ENCODE data around the gene FLT3LG. TPM values are rescaled to one million over a fixed set of nuclear protein-coding genes. Genes with fewer than 3 reads are reported as not detected.

The FLT3LG gene, protein sequence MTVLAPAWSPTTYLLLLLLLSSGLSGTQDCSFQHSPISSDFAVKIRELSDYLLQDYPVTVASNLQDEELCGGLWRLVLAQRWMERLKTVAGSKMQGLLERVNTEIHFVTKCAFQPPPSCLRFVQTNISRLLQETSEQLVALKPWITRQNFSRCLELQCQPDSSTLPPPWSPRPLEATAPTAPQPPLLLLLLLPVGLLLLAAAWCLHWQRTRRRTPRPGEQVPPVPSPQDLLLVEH
- polyA plus RNA-seq (2012; ENCODE audit: insufficient read depth, insufficient read length): 14.7 TPM

DNA sequence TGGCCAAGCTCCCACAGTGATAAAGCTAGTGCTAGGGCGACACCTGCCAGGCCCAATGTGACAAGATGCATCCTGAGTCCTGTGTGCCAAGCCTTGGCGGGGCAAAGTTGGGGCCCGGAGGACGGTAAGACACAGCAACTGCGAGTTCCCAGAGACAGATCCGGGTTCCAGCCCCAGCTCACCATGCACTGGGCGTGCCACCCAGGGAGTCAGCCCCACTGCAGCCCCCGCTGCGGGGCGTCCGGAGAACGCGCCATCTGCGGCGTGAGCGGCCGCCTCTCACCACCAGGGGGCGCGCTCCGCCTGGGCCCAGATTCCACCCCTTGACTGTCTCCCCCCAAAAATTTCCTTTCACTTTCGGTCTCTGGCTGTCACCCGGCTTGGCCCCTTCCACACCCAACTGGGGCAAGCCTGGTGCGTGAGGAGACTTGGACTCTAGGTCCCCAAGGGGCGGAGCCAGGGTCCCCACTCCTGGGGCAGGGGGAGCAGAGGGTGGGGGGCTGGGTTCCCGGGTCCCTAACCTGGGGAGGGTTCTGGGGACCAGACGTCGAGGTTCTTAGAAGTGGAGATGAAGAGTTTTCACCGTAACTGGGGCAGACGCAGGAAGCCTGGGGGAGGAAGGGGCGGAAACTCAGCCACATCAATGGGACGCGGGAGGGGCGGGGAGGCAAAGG, at the start of gene FLT3LG:
TSS of gene FLT3LG (plus strand) at position 348 of the 674 bp plus-strand sequence. CDS start 425 bp downstream, outside the sequence.
- H3K4me3 ChIP-seq (ENCODE audit: low read length): peak within 1 kb of the TSS; percentile 62
- DNase-seq (ENCODE audit: low read depth, low spot score): peak; percentile 87

DNA sequence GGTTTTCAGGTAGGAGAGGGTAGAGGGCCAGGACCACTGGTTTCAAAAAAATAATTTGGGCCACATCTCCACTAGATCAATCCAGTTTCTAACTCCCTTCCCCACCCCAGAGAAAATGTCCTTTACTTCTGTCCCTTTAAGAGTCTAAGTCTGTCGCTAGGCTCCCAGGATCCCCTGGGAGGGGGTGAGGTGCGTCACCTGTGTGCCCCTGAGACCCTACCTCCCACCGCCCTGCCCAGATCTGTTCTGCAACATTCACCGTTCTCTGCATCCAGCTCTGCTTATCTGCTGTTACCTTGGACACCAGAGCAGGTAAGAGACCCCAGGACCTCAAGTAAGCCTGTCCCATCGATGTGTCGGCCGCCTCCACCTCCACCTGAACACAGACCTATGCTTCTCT, 48.8 kb upstream of the FLT3LG start, which contains the start of gene GFY:
TSS of gene GFY (plus strand) at position 211 of the 400 bp plus-strand sequence. CDS start 1,043 bp downstream, outside the sequence.
- no peak for DNase-seq (ENCODE audit: low read depth, low spot score)
- H3K4me3 ChIP-seq (ENCODE audit: low read length): no peak within 1 kb of the TSS

DNA sequence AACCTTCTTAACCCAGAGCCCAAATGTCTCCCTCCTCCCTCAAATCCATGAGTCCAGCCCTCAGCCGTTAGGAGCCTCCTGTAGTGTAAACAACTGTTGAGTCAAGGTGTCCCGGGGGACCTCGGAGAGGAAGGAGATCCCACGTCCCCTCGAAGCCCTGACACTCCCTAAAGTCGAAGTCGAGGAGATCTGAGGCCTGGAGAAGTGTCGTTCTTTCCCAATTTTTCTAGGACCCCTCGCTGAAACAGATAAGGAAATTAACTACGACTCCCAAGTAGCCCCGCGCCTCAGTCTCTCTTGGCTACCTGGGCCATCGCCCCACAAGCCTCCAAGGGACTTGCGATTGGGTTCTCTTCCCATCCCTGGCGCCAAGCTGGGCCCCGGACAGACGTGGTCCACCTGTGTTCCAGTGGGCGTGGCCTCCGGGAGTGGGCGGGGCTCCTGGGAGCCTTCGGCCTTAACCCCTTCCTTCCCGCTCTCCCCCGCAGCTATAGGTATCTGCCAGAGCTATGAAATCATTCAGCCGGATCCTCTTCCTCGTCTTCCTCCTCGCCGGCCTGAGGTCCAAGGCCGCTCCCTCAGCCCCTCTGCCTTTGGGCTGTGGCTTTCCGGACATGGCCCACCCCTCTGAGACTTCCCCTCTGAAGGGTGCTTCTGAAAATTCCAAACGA, 48.0 kb upstream of the FLT3LG start:
- no peak overlapping the region for H3K4me3 ChIP-seq (ENCODE audit: low read length)
- DNase-seq (ENCODE audit: low read depth, low spot score): no peak

DNA sequence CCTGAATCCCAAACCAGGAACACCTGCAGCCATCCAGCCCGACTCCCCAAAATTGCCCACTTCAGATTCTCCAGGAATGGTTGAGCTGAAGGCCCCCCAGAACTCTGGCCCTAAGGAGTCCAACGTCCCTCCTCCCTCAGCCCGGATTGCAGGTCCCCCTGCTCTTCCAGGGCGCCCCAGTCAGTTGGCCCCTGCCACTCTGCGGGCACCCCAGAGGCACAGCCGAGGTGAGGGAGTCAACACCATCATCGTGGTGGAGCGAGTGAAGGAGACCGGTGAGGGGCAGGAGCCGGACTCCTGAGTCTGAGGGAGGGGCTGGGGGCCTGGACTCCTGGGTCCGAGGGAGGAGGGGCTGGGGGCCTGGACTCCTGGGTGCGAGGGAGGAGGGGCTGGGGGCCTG, 46.7 kb upstream of the FLT3LG start:
- no peak for DNase-seq (ENCODE audit: low read depth, low spot score)
- H3K4me3 ChIP-seq (ENCODE audit: low read length): no peak overlapping the region

DNA sequence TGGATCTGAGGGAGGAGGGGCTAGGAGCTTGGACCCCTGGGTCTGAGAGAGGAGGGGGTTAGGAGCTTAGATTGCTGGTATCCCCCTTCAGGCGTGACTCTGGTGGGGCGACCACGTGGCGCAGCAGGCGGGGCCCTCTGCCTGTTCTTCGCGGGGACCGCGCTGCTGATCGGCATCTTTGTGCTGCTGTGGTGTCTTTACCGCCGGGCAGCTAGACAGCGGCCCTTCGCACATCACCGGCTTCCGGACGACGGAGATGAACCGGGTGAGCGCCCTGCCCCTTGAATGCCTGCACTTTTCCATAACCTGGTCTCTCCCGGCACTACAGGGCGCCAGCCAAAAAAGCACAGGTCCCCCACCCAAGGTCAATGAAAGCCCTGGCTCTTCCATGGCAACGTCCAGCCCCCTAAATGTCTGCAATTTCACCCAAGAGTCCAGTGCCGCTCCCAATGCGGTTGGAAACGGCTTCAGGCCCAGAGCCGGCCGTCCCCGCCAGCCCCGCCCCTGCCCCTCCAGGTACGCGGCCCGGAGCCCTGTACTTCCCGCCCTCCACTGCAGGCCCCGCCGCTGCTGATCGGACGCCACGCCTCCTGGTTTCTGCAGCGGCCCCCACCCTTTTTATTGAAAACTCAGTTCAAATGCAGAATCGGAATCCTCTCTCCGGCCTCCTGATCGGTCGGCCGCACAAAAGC, 46.0 kb upstream of the FLT3LG start:
- DNase-seq (ENCODE audit: low read depth, low spot score): no peak
- no peak overlapping the region for H3K4me3 ChIP-seq (ENCODE audit: low read length)

DNA sequence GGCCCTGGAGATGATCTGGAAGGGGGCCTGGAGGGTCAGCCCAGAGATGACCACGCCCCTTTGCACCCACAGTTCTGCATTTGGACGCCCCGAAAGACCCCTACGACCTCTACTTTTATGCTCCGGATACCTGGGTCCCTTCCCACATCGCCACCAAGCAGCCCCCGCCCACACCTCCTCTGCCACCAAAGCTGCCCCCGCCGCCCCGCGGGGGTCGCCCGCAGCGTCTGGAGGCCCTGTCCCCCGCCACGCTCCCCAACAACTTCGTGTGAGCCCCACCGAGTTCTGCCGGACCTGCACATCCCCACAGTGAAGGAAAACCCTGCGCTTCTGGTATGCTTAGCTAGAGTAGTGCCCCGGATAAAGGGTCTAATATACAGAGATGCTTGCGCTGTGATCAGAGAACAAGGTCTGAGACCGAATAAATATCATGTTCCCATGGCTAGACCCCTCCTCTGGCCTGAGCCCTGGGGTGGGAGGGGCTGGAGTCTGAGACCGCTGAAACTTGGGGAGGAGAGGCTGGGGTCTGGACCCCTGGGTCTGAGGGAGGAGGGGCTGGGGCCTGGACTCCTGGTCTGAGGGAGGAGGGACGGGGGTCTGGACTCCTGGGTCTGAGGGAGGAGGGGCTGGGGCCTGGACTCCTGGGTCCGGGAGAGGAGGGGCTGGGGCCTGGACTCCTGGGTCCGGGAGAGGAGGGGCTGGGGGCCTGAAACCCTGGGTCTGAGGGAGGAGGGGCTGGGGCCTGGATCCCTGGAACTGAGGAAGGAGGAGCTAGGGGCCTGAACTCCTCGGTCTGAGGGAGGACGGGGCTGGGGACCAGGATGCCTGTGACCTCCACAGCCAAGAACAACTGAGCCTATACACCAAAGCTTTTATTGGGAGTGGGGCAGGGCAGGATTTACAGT, 45.2 kb upstream of the FLT3LG start:
- DNase-seq (ENCODE audit: low read depth, low spot score): no peak
- H3K4me3 ChIP-seq (ENCODE audit: low read length): no peak overlapping the region

DNA sequence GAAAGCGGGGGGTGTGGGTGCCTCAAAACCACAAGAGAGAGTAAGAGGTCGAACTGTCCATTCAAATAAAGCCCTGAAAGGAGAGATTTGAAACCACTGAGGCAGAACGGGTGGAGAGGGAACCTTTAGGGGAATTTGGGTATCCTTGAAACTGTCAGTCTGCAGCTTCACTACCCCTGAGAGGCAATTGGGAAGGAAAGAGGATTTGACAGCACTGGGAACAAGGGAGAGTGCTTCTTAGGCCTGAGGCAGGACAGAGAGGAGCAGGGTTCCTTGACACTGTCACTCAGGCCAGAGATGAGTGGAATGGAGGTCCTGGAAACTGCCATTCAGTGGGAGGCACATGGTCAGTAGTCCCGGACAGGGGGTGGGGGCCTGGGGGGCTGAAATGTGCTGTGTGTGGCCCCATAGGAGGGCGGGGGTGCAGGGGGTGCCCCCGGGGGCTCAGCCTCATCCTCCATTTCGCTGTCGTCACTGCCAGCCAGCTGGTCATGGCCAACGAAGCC, 43.8 kb upstream of the FLT3LG start:
- no peak for DNase-seq (ENCODE audit: low read depth, low spot score)
- no peak overlapping the region for H3K4me3 ChIP-seq (ENCODE audit: low read length)

DNA sequence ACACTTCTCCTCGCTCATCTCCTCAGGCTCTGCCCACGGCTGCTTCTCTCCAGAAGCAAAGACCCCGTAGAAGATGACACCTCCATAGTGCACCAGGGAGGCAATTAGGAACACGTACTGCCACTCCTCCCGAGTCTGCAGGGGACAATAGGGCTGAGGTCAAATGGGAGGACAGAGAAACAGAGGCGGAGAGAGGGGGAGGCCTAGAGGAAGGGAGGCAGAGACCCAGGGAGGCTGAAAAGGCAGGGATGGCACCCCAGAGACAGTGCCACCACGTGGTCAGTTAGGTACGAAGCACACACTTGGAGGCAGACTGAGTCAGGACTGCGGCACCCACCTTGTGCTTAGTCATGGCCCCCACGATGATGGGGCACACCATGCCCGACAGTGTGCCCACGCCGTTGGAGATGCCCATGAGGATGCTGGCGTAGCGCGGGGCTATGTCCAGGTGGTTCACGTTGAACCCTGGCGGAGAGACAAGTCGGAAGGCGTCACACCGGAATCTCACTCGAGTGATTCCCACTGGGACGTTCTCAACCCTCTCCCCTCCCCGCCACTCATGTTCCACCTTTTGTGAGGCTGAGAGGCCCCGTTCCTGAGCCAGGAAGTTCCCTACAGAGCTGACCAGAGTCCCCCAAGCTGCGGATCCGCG, 43.2 kb upstream of the FLT3LG start:
- H3K4me3 ChIP-seq (ENCODE audit: low read length): no peak overlapping the region
- no peak for DNase-seq (ENCODE audit: low read depth, low spot score)

DNA sequence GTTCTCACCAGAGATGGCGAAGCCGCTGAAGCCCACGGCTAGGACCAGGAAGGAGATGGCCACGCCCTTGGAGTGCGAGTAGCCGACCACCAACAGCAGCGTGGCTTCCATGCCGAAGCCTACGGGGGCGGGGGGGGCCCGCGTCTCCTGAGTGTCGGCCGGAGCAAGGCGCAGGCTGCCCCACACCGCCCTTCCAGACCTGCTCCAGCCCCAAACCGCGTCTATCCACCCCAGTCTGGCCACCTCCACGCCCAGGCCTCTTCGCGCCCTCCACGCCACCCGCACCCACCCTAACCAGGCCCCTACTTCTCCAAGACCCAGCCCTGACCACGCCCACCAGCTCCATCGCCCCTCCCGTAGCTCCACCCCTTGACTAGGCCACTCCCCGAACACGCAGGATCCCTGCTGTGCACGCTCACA, 42.7 kb upstream of the FLT3LG start:
- no peak for DNase-seq (ENCODE audit: low read depth, low spot score)
- H3K4me3 ChIP-seq (ENCODE audit: low read length): no peak overlapping the region

DNA sequence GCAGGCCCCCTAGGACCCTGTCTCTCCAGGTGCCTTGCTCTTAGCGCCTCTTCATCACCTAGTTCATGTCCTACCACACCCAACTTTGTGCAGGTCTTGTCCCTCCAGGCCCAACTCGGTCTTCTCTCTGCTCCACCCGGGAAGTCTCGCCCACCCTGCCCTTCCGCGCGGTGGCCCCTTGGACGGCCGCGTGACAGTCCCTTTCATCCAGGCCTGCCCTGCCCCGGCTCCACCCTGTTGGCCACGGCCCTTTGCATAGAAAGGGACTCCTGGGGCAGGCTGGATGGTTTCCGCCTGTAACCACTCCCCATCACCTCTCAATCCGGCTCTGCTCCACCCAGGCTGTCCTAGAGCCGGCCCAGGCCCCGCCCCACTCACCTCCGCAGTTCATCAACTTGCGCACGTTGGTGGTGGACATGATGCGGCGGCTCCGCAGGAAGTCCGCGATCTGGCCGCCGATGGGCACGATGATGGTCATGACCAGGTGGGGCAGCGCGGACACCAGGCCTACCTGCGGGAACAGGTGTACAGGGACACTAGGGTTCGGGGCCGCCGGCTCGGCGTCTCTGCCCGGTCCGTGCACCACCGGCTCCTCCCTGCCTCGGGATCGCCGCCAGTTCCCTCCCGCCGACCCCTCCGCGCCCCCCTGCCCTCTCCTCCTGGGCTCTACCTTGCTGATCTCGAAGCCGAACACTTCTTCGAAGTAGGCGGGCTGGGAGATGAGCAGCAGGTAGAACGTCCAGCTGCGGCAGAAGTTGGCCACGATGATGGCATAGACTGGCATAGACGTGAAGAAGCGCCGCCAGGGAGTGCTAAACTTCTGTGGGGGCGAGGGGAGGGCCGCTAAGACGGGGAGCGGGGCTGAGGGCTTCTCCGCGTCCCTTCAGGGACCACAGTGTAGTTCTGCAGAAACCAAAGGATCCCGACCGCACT, 41.6 kb upstream of the FLT3LG start:
- H3K4me3 ChIP-seq (ENCODE audit: low read length): no peak overlapping the region
- no peak for DNase-seq (ENCODE audit: low read depth, low spot score)

DNA sequence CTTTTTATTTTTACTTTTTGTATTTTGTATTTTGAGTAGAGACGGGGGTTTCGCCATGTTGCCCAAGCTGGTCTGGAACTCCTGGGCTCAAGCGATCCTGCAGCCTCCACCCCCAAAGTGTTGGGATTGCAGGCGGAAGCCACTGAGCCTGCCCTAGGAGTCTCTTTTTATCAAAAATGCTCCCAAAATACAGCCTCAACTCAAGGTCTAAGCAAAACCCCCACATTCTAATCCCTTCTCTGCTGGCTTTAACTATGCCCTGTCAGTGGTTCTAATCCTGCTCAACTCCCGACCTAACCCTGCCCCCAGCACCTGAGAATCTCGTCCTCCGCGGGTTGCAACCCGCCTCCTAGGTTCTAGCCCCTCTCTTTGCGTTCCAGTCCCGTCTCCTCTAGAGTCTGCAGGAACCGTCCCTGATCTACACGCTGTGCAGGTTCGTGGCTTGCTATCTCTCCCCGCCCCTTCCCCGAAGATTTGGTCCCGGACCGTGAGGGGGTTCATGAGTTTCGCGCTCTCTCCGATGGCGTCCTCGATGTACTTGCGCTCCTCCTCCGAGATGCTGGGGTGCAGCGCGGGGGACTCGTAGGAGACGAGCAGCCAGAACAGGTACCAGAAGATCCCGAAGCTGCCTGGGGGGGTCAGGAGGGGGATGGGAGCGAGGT, 40.6 kb upstream of the FLT3LG start:
- DNase-seq (ENCODE audit: low read depth, low spot score): no peak

DNA sequence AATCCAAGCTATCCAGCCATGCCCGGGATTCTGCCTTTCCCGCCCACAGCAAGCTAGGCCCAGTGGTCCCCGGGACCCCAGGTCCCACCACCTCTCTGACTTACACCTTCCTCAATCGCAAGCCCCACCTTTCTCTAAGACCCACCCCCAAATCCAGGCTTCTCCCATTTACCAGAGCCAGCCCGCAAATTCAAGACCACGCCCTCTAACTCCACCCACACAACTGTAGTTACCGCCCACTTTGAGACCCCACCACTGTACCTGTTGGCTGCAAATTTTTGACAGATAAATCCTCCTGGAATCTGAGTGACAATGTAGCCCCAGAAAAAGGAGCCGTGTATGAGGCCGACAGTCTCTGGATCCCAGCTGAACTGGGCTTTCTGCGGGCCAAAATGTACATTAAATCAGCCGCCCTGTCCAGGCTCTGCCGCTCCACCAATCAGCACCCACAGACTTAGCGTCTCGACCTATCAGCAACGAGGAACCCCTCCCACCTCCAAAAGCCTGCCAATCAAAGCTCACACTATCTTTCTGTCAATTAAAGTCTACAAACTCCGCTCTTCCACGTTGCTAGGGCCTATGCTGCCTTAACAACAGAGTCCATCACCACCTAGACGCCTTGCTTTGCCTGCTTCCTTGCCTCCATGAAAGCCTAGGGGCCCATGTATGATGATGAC, 39.0 kb upstream of the FLT3LG start:
- no peak for DNase-seq (ENCODE audit: low read depth, low spot score)
- no peak overlapping the region for H3K4me3 ChIP-seq (ENCODE audit: low read length)

More for the DNA sequence above, 40.6 kb upstream of the FLT3LG start:
- no peak overlapping the region for H3K4me3 ChIP-seq (ENCODE audit: low read length)

DNA sequence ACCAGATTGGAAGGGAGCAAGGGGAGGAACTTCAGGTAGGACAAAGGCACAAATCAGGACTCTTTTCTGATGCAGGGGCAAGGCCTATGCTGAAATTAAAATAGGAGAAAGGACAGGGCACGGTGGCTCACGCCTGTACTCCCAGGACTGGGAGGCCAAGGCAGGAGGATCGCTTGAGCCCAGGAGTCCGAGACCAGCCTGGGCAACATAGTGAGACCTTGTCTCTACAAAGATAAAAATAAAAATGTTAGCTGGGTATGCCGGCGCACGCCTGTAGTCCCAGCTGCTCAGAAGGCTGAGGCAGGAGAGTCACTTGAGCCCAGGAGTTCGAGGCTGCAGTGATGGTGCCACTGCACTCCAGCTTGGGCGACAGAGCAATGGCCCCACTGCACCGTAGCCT, 38.3 kb upstream of the FLT3LG start:
- DNase-seq (ENCODE audit: low read depth, low spot score): no peak
- H3K4me3 ChIP-seq (ENCODE audit: low read length): no peak overlapping the region

DNA sequence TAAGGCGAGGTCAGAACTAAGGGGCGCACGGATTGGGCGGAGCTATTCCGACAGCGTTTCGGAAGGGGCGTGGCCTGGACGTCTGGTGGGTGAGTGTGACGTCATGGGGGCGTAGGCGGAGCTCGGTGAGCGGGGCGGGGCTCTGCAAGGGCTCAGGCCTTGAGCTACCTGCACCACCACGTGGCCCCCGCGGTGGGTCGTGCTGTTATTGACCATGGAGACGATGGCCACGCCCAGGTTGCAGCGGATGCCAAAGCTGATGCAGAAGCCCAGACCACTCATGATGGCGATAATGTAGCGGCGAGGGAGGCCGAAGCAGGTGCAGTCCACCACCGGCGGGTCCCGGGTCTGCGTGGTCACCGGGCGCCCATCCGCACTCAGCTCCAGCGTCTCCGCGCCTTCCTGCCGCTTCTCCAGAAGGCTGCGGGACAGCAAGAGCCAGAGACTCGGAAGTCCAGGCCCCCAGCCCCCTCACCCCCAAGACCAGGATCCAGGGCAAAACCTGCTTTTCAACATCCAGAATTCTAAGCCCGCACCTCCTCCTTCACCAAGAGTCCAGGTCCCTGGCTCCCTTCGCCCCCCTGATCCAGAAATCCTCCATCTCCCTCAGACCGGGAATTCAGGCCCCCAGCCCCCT, 37.5 kb upstream of the FLT3LG start:
- no peak overlapping the region for H3K4me3 ChIP-seq (ENCODE audit: low read length)
- peak; percentile 55 for DNase-seq (ENCODE audit: low read depth, low spot score)

DNA sequence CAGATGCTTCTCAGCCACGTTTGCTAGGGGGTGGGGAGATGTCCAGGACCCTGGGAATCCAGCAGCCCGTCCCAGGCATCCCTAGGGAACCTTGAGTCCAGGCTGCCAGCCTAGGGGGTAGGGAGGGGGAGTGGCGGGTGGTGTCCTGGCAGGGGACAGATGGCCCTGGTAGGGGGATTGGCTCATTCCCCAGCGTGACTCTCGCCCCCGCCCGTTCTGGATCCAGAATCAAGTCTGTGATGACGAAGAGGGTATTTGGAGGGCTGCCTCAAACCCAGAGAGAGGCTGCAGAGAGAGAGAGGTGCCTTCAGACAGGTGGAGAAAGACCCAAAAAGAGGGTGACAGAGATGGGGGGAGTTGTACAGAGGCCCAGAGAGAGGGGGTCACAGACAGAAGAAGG, 36.8 kb upstream of the FLT3LG start:
- DNase-seq (ENCODE audit: low read depth, low spot score): no peak
- no peak overlapping the region for H3K4me3 ChIP-seq (ENCODE audit: low read length)

DNA sequence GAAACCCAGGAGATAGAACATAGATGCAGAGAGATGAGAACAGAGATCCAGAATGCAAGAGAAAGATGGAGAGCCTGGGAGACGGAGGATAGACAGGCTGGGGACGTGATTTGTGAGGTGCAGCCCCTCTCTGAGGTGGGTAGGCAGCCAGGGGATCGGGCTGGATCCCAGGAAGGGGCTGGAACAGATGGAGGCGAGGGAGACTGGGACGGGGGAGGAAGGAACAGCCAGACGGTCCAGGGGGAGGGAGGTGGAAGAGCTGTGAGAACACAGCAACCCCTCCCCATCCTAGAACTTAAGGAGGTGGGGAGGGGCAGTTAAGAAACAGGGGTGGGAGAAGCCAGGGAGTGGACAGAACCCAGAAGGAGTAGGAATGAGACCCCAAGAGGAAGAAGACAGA, 35.8 kb upstream of the FLT3LG start:
- no peak for DNase-seq (ENCODE audit: low read depth, low spot score)
- H3K4me3 ChIP-seq (ENCODE audit: low read length): no peak overlapping the region

Data from Jurkat, Clone E6-1 (cell line).